Activated naive CD4-positive, alpha-beta T cell treated with anti-CD3 and anti-CD28 coated beads for 36 hours (primary cell): ENCODE measurements around the gene ZBTB20. TPM values are rescaled to one million over a fixed set of nuclear protein-coding genes. Genes with fewer than 3 reads are reported as not detected.

Source experiments
- CTCF ChIA-PET: fragments of 350-600 bp; sonication (Branson Sonifier 250); formaldehyde crosslinking; loops from one replicate; lab custom pipeline; 2021; ENCODE audit warnings: antibody characterized with exemption; lab: Charles Lee
- DNase-seq: peaks from one replicate; pipeline ENCODE4 v3.0.0-alpha.2; 2020
- H3K27ac Mint-ChIP-seq: one replicate; pipeline ENCODE4 v1.8.0; 2021; ENCODE audit warnings: mild to moderate bottlenecking, mixed read lengths
- H3K27me3 Mint-ChIP-seq: one replicate; pipeline ENCODE4 v1.8.0; 2021; ENCODE audit warnings: low read depth, mixed read lengths
- H3K36me3 Mint-ChIP-seq: one replicate; pipeline ENCODE4 v1.8.0; 2021; ENCODE audit warnings: low read depth, mixed read lengths
- H3K4me1 Mint-ChIP-seq: one replicate; pipeline ENCODE4 v1.8.0; 2021; ENCODE audit warnings: low read depth, mixed read lengths
- H3K4me3 Mint-ChIP-seq: one replicate; pipeline ENCODE4 v1.8.0; 2021; ENCODE audit warnings: mild to moderate bottlenecking, moderate library complexity, mixed read lengths
- H3K9me3 Mint-ChIP-seq: one replicate; pipeline ENCODE4 v1.8.0; 2021; ENCODE audit warnings: mixed read lengths
- intact Hi-C: fragments of 100-400 bp; cut with micrococcal nuclease; formaldehyde crosslinking; loops from one replicate; pipeline ENCODE4 v1.15.1; 2023
- total RNA-seq, 2 experiments: library from RNA; stranded (reverse); gene quantifications; one replicate each; pipeline ENCODE4 v1.2.3, GENCODE V29; 2021

Gene ZBTB20
- total RNA-seq, 2 experiments from 2014 or later = 4.5 to 4.7 TPM

DNA sequence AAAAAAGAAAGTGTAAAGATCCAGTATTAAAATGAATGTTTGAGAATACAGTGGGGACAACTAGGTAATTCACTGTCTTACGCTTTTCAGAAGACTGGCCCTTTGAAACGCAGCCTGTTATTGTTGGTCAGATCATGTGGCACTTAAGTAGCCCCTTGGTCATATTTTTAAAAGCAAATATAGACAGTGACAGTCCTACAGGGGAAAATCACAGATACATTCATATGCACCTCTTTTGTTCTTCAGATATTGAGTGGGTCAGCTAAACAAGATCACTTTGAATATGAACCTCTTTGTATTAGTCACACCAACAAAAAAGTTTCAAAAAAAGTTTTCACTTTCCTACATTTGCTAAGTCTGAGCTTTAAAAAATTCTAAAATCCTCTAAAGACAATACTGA lies 817.3 kb downstream of the ZBTB20 start:
- intact Hi-C loops = no loop called here
- no peaks in the 10 kb centered on the region for H3K27me3 Mint-ChIP-seq
- H3K9me3 Mint-ChIP-seq = no peaks in the 10 kb centered on the region
- DNase-seq = no peak
- H3K36me3 Mint-ChIP-seq = peaks cover 9% of the 10 kb centered on the region
- CTCF ChIA-PET = interaction anchor here (1.8 kb wide), 1 partner anchor 116 kb away, joined by 6 read pairs; no protein-coding TSS in a partner anchor
- no peak overlapping the region for H3K4me3 Mint-ChIP-seq
- H3K4me1 Mint-ChIP-seq = peaks cover 39% of the 10 kb centered on the region
- peak overlapping the region; percentile 72 for H3K27ac Mint-ChIP-seq

DNA sequence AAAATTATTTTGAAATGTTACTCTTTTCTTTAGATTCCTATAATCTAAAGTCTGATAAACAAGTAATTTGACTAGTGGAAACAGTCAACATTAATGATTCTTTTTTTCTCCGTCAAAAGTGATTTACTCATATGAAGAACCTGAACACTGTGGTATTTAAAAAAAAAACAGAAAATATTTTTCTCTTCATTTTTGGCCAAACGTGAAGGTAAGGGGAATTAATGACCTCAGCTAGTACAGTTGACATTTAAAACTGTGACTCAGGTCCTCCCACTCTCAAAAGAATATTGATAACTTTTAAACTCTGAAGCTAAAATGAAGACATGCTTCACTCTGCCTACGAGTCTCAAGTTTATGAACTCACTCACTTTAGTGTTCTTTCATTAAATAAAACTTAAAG lies 818.7 kb downstream of the ZBTB20 start:
- peaks cover 52% of the 10 kb centered on the region for H3K4me1 Mint-ChIP-seq
- peak overlapping the region; percentile 90 for H3K27ac Mint-ChIP-seq
- peaks cover 10% of the 10 kb centered on the region for H3K36me3 Mint-ChIP-seq
- H3K27me3 Mint-ChIP-seq = no peaks in the 10 kb centered on the region
- H3K4me3 Mint-ChIP-seq = no peak overlapping the region
- H3K9me3 Mint-ChIP-seq = no peaks in the 10 kb centered on the region
- no peak for DNase-seq
- CTCF ChIA-PET = interaction anchor here (0.6 to 2.7 kb wide), 4 partner anchors 37 to 271 kb away, joined by 3 to 9 read pairs (median 4); no protein-coding TSS in a partner anchor
- intact Hi-C loops = loop anchor here (1.0 kb wide), 1 partner anchor 115 kb away; no protein-coding TSS in a partner anchor

DNA sequence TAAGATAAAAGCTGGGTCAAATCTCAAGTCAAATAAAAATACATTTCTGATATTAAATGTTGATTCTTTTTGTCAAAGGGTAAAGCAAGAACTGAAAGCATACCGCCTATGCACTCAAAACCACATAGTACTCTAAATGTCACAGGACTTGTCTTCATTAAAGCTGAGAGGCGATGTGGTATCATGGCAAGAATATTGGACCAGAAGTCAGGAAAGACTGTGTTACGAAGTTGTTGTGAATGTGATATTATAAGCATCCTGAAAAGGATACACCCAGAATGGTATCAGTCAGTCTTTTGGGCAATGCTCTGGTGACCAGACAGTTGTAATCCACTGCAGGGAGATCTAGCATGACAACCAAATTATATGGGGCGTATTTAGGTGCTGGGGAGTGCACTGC lies 819.4 kb downstream of the ZBTB20 start:
- Mint-ChIP-seq H3K4me3 (no peak overlapping the region), H3K9me3 (no peaks in the 10 kb centered on the region), H3K36me3 (peaks cover 10% of the 10 kb centered on the region), H3K27me3 (no peaks in the 10 kb centered on the region), H3K4me1 (peaks cover 52% of the 10 kb centered on the region), H3K27ac (peak overlapping the region; percentile 37)
- intact Hi-C loops = loop anchor here (1.0 kb wide), 1 partner anchor 114 kb away; no protein-coding TSS in a partner anchor
- no peak for DNase-seq
- CTCF ChIA-PET = interaction anchor here (2.7 kb wide), 1 partner anchor 37 kb away, joined by 9 read pairs; no protein-coding TSS in a partner anchor

DNA sequence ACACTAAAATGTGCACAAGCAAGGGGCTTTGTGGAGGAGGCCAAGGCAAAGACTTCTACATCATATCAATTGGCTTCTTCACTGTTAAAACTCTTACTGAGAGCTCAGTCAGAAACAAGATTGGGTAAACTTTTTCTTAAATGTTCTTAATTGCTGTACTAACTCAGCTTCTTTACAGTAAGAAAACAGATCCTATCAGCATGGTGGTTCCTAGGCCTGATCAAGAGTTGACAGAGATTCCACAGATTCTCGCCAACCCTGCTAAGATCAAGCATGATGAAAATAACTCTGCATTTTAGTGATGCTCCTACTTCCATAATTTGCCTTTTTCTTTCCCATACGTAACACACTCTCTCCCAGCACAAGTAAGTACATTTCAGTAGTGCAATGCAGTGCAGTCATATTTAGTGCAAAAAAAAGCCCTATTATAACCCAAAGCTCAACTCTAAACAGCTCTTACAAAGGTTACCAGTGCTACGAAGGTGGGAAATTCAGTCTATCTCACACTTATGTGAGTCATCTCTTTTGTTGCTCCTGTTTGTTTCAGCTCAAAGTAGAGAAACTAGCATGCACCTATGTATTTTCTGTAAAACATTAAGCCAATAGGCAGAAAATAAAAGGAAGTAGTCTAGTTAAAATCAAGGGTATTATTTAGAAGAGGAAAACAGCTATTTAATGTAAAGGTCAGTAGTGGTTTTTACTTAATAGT lies 823.4 kb downstream of the ZBTB20 start:
- Mint-ChIP-seq H3K4me1 (peaks cover 36% of the 10 kb centered on the region), H3K36me3 (peaks cover 1% of the 10 kb centered on the region), H3K9me3 (no peaks in the 10 kb centered on the region), H3K27me3 (no peaks in the 10 kb centered on the region), H3K4me3 (no peak overlapping the region), H3K27ac (peak overlapping the region; percentile 62)
- CTCF ChIA-PET = interaction anchor here (0.6 to 2.6 kb wide), 9 partner anchors 11 to 269 kb away, joined by 3 to 14 read pairs (median 4); no protein-coding TSS in a partner anchor
- intact Hi-C loops = loop anchor here (1.0 kb wide), 2 partner anchors 9 to 13 kb away; no protein-coding TSS in a partner anchor
- no peak for DNase-seq

DNA sequence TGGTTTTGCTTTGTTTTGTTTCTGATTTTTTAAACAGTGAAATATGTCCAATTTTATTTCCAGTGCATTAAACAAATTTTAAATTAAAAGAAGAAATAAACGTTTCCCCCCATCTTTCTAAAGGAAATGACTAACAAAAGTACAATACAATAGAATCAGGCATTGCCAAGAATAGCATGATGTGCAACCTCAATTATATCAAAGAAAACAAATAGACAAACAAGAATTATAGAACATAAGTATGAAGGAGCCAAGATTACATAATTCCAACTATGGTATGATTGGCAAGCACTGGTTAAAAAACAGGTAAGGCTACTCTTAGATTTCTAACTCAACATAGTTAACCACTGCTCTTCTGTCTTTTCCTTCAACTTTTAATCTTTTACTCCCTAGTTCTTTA lies 826.8 kb downstream of the ZBTB20 start:
- Mint-ChIP-seq H3K27me3 (no peaks in the 10 kb centered on the region), H3K36me3 (peaks cover 1% of the 10 kb centered on the region)

DNA sequence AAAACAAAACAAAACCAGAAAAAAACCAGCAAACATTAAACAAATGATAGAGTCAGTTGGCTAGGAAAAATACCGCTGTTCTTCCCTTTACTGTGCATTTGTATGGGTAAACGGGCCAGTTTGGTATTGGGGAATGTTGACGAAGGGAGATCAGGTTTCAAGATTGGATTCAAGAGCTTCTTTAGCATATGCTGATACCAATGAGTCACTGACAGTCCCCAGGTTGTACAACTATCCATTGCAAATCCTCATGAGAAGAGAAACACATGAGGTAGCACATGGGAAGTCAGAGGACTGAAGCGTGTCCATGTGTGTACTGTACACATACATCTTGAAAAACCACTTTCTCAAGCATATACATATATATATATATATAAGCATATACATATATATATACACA lies 827.6 kb downstream of the ZBTB20 start:
- Mint-ChIP-seq H3K27me3 (no peaks in the 10 kb centered on the region), H3K9me3 (no peaks in the 10 kb centered on the region), H3K4me3 (no peak overlapping the region), H3K27ac (no peak overlapping the region), H3K36me3 (no peaks in the 10 kb centered on the region), H3K4me1 (peaks cover 36% of the 10 kb centered on the region)
- intact Hi-C loops = no loop called here
- CTCF ChIA-PET = interaction anchor here (0.9 kb wide), 1 partner anchor 28 kb away, joined by 4 read pairs; no protein-coding TSS in a partner anchor
- no peak for DNase-seq

More for the DNA sequence above, 826.8 kb downstream of the ZBTB20 start:
- H3K27ac Mint-ChIP-seq = no peak overlapping the region
- intact Hi-C loops = no loop called here
- no peak overlapping the region for H3K4me3 Mint-ChIP-seq
- peaks cover 34% of the 10 kb centered on the region for H3K4me1 Mint-ChIP-seq
- H3K9me3 Mint-ChIP-seq = no peaks in the 10 kb centered on the region
- CTCF ChIA-PET = interaction anchor here (0.9 kb wide), 1 partner anchor 29 kb away, joined by 4 read pairs; no protein-coding TSS in a partner anchor
- DNase-seq = no peak

DNA sequence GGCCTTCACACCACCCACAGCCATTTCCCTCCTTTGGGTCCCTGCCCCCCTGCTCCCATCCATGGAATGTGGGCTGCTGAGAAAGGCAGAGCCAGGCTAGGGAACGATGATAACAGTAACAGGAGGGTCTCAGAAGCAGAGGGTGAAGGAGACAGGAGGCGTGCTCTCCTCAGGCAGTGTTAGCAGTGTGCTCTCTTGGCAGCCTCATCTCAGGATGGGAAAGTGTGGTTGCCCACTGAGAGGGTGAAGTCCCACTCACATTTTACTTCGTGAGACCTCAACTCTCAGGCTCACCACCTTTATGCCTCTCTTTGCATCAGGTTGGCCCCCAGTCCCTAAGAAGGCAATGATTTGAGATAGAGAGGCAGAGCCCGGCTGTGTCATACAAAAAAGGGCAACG lies 828.8 kb downstream of the ZBTB20 start:
- no peaks in the 10 kb centered on the region for H3K27me3 Mint-ChIP-seq
- H3K4me1 Mint-ChIP-seq = peaks cover 35% of the 10 kb centered on the region
- peak overlapping the region; percentile 1 for H3K27ac Mint-ChIP-seq
- CTCF ChIA-PET = interaction anchor here (0.9 kb wide), 1 partner anchor 83 kb away, joined by 4 read pairs; no protein-coding TSS in a partner anchor
- no peaks in the 10 kb centered on the region for H3K9me3 Mint-ChIP-seq
- no peak overlapping the region for H3K4me3 Mint-ChIP-seq
- intact Hi-C loops = no loop called here
- DNase-seq = no peak
- H3K36me3 Mint-ChIP-seq = no peaks in the 10 kb centered on the region

DNA sequence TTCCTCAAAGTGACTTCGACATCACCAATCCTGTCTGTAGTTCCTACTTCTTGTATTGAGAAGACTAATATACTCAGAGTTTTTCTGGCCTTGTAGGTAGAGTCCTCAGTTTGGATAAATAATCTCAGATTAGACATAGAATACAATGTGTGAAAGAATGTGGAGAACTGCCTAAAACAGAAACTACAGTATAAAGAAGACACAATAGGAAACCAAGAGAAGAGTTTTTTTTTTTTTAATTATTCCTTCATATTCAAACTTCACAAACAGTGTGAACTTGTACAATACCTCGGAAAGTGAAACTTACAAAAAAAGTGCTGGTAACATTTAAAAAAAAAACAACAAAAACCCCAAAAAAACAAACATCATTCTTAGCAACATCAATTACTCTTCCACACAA lies 832.8 kb downstream of the ZBTB20 start:
- intact Hi-C loops = loop anchor here (5.0 kb wide), 1 partner anchor 103 kb away; no protein-coding TSS in a partner anchor
- no peaks in the 10 kb centered on the region for H3K27me3 Mint-ChIP-seq
- no peak overlapping the region for H3K4me3 Mint-ChIP-seq
- CTCF ChIA-PET = no interaction called here
- H3K36me3 Mint-ChIP-seq = peaks cover 2% of the 10 kb centered on the region
- DNase-seq = no peak
- H3K4me1 Mint-ChIP-seq = peaks cover 42% of the 10 kb centered on the region
- H3K9me3 Mint-ChIP-seq = no peaks in the 10 kb centered on the region
- H3K27ac Mint-ChIP-seq = peak overlapping the region; percentile 61

DNA sequence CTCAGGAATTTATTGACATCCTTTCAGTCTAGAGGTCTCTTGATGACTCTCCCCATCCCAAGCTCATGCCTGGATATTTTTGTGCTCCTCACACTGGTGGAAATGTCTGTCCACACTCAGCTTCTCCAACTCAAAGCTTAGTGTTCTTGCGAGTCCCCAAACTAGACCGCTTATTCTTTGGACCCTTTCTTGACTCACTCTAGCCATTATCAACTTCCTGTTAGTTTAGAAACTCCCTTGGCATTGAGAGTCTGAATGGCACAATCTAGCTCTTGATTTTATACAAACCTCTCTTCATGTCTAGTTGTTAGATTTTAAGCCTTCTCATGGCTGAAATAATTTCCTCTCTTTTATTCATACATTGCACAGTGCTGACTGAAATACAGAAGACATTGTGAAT lies 833.7 kb downstream of the ZBTB20 start:
- DNase-seq = no peak
- Mint-ChIP-seq H3K4me1 (peaks cover 47% of the 10 kb centered on the region), H3K9me3 (no peaks in the 10 kb centered on the region), H3K4me3 (no peak overlapping the region), H3K27me3 (no peaks in the 10 kb centered on the region), H3K27ac (peak overlapping the region; percentile 48), H3K36me3 (peaks cover 2% of the 10 kb centered on the region)
- intact Hi-C loops = loop anchor here (5.0 kb wide), 1 partner anchor 104 kb away; no protein-coding TSS in a partner anchor
- CTCF ChIA-PET = interaction anchor here (1.1 to 3.5 kb wide), 2 partner anchors 22 kb away, joined by 4 to 16 read pairs; no protein-coding TSS in a partner anchor

DNA sequence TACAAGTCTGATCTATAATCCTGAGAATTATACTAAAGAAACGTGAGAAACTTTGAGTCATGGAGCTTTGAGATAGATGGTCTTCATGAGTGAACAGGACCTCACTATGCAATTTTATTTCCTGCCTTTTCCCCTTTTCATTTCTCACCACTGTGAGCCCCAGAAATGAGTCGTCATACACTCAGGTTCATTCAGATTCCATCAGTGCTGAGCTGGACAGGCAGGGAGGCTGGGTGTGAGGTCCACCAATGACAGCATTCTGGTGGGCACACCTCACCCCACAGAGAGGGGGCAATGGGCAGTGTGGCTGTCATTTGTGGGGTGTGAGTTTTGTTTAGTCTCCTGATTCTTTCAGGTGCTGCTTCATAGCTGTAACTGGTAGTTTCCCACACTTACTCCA lies 836.4 kb downstream of the ZBTB20 start:
- Mint-ChIP-seq H3K4me3 (no peak overlapping the region), H3K36me3 (peaks cover 2% of the 10 kb centered on the region), H3K4me1 (peaks cover 53% of the 10 kb centered on the region), H3K9me3 (no peaks in the 10 kb centered on the region), H3K27ac (peak overlapping the region; percentile 85), H3K27me3 (no peaks in the 10 kb centered on the region)
- peak; percentile 34 for DNase-seq
- intact Hi-C loops = loop anchor here (1.0 to 5.0 kb wide), 4 partner anchors 14 to 107 kb away; no protein-coding TSS in a partner anchor
- CTCF ChIA-PET = interaction anchor here (1.2 to 3.5 kb wide), 5 partner anchors 13 to 108 kb away, joined by 3 to 16 read pairs (median 3); no protein-coding TSS in a partner anchor

DNA sequence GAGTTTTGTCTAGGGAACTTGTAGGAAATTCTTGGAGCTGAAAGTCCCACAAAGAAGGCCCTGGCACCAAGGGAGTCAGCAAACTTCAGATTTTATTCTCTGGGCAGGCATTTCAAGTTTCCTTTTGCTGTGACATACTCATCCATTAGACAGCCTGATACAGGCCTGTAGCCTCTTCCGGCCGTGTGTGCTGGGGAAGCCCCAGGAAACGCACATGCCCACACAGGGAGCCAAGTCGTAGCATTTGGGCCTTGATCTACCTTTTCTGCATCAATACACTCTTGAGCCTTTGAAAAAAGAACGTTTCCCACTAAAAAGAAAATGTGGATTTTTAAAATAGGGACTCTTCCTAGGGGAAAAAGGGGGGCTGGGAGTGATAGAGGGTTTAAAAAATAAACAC lies 838.3 kb downstream of the ZBTB20 start:
- Mint-ChIP-seq H3K9me3 (no peaks in the 10 kb centered on the region), H3K36me3 (peaks cover 2% of the 10 kb centered on the region), H3K27me3 (no peaks in the 10 kb centered on the region), H3K4me1 (peaks cover 40% of the 10 kb centered on the region), H3K4me3 (peak overlapping the region; percentile 47), H3K27ac (peak overlapping the region; percentile 89)
- CTCF ChIA-PET = no interaction called here
- peak; percentile 57 for DNase-seq
- intact Hi-C loops = loop anchor here (1.0 kb wide), 1 partner anchor 96 kb away; no protein-coding TSS in a partner anchor

DNA sequence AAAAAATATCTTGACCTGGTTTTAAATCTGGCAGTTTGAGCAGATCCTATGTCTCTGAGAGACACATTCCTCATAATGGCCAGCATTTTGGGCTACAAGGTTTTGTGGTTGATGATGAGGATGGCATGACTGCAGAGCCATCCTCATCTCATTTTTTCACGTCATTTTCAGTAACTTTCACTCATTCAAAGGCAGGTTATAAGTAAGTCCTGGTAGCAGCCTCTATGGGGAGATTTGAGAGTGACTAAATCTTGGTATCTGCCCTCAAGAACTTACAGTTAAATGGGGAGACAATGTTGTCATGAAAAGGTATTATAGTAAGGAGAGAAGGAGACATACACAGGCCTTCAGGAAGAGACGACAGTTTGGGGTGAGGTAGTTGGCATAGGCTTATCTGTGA lies 838.7 kb downstream of the ZBTB20 start:
- intact Hi-C loops = loop anchor here (1.0 kb wide), 1 partner anchor 95 kb away; no protein-coding TSS in a partner anchor
- Mint-ChIP-seq H3K4me1 (peaks cover 36% of the 10 kb centered on the region), H3K36me3 (peaks cover 2% of the 10 kb centered on the region)

More for the DNA sequence above, 838.7 kb downstream of the ZBTB20 start:
- Mint-ChIP-seq H3K27ac (peak overlapping the region; percentile 89), H3K4me3 (peak overlapping the region; percentile 47), H3K9me3 (no peaks in the 10 kb centered on the region), H3K27me3 (no peaks in the 10 kb centered on the region)
- DNase-seq = no peak
- CTCF ChIA-PET = interaction anchor here (1.0 kb wide), 1 partner anchor 18 kb away, joined by 3 read pairs; no protein-coding TSS in a partner anchor
